Activated CD4-positive, alpha-beta T cell treated with anti-CD3 and anti-CD28 coated beads for 36 hours (primary cell): ENCODE results near the gene CD69. TPM values are rescaled to one million over a fixed set of nuclear protein-coding genes. Genes with fewer than 3 reads are reported as not detected.
A peak's percentile ranks its signal among the peaks of the same experiment; 100 is the strongest.

Experiments
- ATAC-seq: fragments of 200-7000 bp; cut with Tn5 transposase; one replicate; pipeline ENCODE4 v1.10.0; 2021; ENCODE audit warnings: mild to moderate bottlenecking, moderate library complexity
- CTCF ChIA-PET: fragments of 350-600 bp; sonication (Branson Sonifier 250); formaldehyde crosslinking; loops from one replicate; lab custom pipeline; 2021; ENCODE audit warnings: antibody characterized with exemption; lab: Charles Lee
- POLR2A ChIA-PET: fragments of 350-600 bp; sonication (Branson Sonifier 250); formaldehyde crosslinking; loops from one replicate; lab custom pipeline; 2021; ENCODE audit warnings: antibody characterized with exemption, inconsistent platforms; lab: Charles Lee
- DNase-seq: peaks from one replicate; pipeline ENCODE4 v3.0.0-alpha.2; 2020
- H3K27ac Mint-ChIP-seq: one replicate; pipeline ENCODE4 v1.8.0; 2021; ENCODE audit warnings: mixed read lengths
- H3K27me3 Mint-ChIP-seq: one replicate; pipeline ENCODE4 v1.8.0; 2021; ENCODE audit warnings: mixed read lengths
- H3K36me3 Mint-ChIP-seq: one replicate; pipeline ENCODE4 v1.8.0; 2021; ENCODE audit warnings: low read depth, mixed read lengths
- H3K4me1 Mint-ChIP-seq: one replicate; pipeline ENCODE4 v1.8.0; 2021; ENCODE audit warnings: mixed read lengths
- H3K4me3 Mint-ChIP-seq: one replicate; pipeline ENCODE4 v1.8.0; 2021; ENCODE audit warnings: mild to moderate bottlenecking, moderate library complexity, mixed read lengths
- H3K9me3 Mint-ChIP-seq: one replicate; pipeline ENCODE4 v1.8.0; 2021; ENCODE audit warnings: low read depth, mixed read lengths
- intact Hi-C, 2 experiments: fragments of 100-400 bp; cut with DNase I in 1 of 2; cut with micrococcal nuclease in 1 of 2; formaldehyde crosslinking; loops; one replicate each; pipeline versions ENCODE4 v1.14.2 to v1.15.1; 2022 to 2024; cut with DNase I, micrococcal nuclease
- total RNA-seq, 2 experiments: library from RNA; stranded (reverse); gene quantifications; one replicate each; pipeline ENCODE4 v1.2.3, GENCODE V29; 2021

Gene CD69
- total RNA-seq, 2 experiments from 2014 or later, result 97.9 to 127 TPM

DNA sequence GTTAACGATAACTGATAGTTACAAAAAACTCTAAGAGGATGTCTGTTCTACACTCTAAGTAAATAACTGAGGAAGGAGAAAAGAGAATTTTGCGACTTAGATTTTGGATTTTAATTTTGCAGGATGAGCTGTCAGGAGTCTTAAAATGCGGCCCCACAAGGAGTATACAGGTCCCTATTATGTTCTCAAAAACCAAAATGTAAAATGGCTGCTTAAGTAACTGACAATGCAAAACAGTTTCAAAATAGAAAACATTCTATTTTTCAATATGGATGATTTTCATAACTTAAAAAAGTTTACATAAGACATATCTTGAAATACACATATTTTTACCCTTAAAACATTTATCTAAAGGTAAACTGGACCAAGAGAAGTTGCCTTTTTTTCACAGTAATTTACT, 2.6 kb downstream of the CD69 start:
- Mint-ChIP-seq H3K36me3 (peaks cover 82% of the 10 kb centered on the region), H3K4me3 (peak overlapping the region; percentile 99), H3K27ac (peak overlapping the region; percentile 100), H3K4me1 (peaks cover 48% of the 10 kb centered on the region), H3K27me3 (no peaks in the 10 kb centered on the region), H3K9me3 (peaks cover 2% of the 10 kb centered on the region)
- POLR2A ChIA-PET, result interaction anchor here (0.6 to 8.2 kb wide), 14 partner anchors 8 to 1101 kb away, joined by 3 to 191 read pairs (median 6); partner anchors contain the start of genes CLEC2B and CLEC2D
- DNase-seq (no peak), ATAC-seq (no peak)
- intact Hi-C loops, result loop anchor here in 1 of 2 experiments (5.0 kb wide), 1 partner anchor 1821 kb away; the partner anchor contains the start of gene SLC2A3
- CTCF ChIA-PET, result interaction anchor here (0.7 to 22.1 kb wide), 9 partner anchors 8 to 111 kb away, joined by 3 to 804 read pairs (median 5); partner anchors contain the start of gene CLEC2B

DNA sequence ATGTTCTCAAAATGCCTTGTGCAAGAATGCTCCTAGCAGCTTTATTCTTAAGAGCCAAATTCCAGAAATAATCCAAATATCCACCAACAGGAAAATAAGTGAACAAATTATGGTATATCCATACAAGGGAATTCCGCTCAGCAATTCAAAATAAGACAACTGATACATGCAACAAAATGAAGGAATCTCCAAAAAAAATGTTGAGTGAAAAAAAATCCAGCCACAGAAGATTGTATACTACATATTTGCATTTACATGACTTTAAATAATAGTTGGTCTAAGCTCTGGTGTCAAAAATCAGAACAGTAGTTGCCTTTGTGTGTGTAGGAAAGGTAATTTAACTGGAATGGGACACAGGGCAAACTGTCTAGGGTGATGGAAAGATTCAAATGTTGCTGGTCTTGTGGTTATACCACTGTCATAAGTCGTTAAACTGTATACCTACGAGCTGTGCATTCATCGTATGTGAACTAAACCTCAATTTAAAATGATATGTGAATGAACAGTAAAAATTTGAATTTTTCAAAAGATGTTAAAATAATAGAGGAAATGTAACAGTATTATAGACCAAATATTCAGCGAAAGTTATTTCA, 3.2 kb downstream of the CD69 start:
- POLR2A ChIA-PET, result interaction anchor here (0.6 to 8.2 kb wide), 7 partner anchors 13 to 1100 kb away, joined by 3 to 191 read pairs (median 10); partner anchors contain the start of gene CLEC2D
- ATAC-seq (no peak), DNase-seq (no peak)
- Mint-ChIP-seq H3K9me3 (peaks cover under 1% of the 10 kb centered on the region), H3K36me3 (peaks cover 86% of the 10 kb centered on the region), H3K4me3 (peak overlapping the region; percentile 99), H3K4me1 (peaks cover 52% of the 10 kb centered on the region), H3K27ac (peak overlapping the region; percentile 100), H3K27me3 (no peaks in the 10 kb centered on the region)
- intact Hi-C loops, result loop anchor here in 1 of 2 experiments (5.0 kb wide), 1 partner anchor 1820 kb away; the partner anchor contains the start of gene SLC2A3
- CTCF ChIA-PET, result interaction anchor here (0.7 to 22.1 kb wide), 6 partner anchors 8 to 54 kb away, joined by 3 to 804 read pairs (median 119); no protein-coding TSS in a partner anchor

DNA sequence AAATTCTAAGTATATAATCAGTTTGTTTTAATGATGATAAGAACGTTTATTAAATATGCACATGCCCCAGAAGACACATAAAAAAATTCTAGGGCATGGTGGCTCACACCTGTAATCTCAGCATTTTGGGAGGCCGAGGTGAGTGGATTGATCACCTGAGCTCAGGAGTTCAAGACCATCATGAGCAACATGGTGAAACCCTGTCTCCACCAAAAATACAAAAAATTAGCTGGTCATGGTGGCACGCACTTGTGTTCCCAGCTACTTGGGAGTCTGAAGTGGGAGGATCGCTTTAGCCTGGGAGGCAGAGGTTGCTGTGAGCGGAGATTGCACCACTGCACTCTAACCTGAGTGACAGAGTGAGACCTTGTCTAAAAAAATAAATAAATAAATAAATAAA, 4.0 kb downstream of the CD69 start:
- POLR2A ChIA-PET, result interaction anchor here (0.6 to 8.2 kb wide), 6 partner anchors 14 to 109 kb away, joined by 3 to 191 read pairs (median 4); partner anchors contain the start of gene CLEC2D
- Mint-ChIP-seq H3K4me1 (peaks cover 46% of the 10 kb centered on the region), H3K4me3 (peak overlapping the region; percentile 99), H3K36me3 (peaks cover 85% of the 10 kb centered on the region), H3K27me3 (no peaks in the 10 kb centered on the region), H3K9me3 (no peaks in the 10 kb centered on the region), H3K27ac (peak overlapping the region; percentile 100)
- no peak for ATAC-seq
- CTCF ChIA-PET, result interaction anchor here (0.7 to 22.1 kb wide), 7 partner anchors 7 to 83 kb away, joined by 3 to 804 read pairs (median 113); no protein-coding TSS in a partner anchor
- intact Hi-C loops, result loop anchor here in 1 of 2 experiments (5.0 kb wide), 1 partner anchor 1819 kb away; the partner anchor contains the start of gene SLC2A3
- DNase-seq, result peak; percentile 37

DNA sequence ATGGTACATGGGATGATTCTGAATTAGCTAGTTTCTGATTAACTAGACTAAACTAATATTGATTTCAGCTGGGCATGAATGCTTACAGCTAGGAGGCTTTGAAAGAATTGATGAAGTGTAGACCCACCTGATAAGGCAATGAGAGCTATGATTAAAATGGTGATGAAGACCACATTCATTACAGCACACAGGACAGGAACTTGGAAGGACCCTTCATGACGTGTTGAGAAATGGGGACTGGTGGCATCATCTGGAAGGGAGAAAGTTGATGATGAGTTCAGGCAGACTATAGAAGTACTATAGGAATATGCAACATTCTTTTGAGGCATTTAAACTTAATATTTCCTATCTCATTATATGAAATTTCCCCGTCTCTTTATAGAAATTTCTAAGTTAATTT, 4.5 kb downstream of the CD69 start:
- intact Hi-C loops, result loop anchor here in 1 of 2 experiments (5.0 kb wide), 1 partner anchor 1819 kb away; the partner anchor contains the start of gene SLC2A3
- Mint-ChIP-seq H3K27ac (peak overlapping the region; percentile 100), H3K9me3 (no peaks in the 10 kb centered on the region), H3K4me1 (peaks cover 45% of the 10 kb centered on the region), H3K27me3 (no peaks in the 10 kb centered on the region), H3K4me3 (peak overlapping the region; percentile 99), H3K36me3 (peaks cover 87% of the 10 kb centered on the region)
- CTCF ChIA-PET, result interaction anchor here (0.6 to 22.1 kb wide), 10 partner anchors 6 to 192 kb away, joined by 3 to 804 read pairs (median 4); no protein-coding TSS in a partner anchor
- no peak for DNase-seq
- POLR2A ChIA-PET, result interaction anchor here (0.6 to 8.2 kb wide), 6 partner anchors 14 to 108 kb away, joined by 3 to 191 read pairs (median 6); partner anchors contain the start of gene CLEC2D
- no peak for ATAC-seq

DNA sequence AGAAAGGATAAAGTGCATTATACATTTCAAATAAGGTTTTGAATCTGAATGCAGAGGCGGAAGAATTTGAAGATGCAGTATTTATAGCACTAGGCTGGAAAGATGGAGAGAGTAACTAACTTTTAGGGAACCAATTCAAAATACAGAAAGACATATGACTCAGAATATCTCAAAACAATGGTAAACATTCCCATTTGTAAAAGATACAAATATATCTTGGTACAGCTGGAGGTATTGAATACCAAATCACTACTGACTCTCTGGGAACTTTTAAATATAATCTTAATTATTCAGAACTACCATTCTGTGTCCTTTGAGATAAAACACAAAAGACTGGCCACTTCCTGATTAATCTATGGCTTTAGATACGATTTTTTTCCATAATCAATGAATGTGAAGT, 5.1 kb downstream of the CD69 start:
- peak overlapping the region; percentile 99 for H3K4me3 Mint-ChIP-seq
- intact Hi-C loops, result loop anchor here in 1 of 2 experiments (5.0 kb wide), 1 partner anchor 1818 kb away; the partner anchor contains the start of gene SLC2A3
- H3K4me1 Mint-ChIP-seq, result peaks cover 42% of the 10 kb centered on the region
- ChIA-PET CTCF (interaction anchor here (0.6 to 22.1 kb wide), 10 partner anchors 6 to 193 kb away, joined by 3 to 804 read pairs (median 4); no protein-coding TSS in a partner anchor), POLR2A (interaction anchor here (1.1 to 8.2 kb wide), 4 partner anchors 41 to 108 kb away, joined by 3 to 191 read pairs (median 21); partner anchors contain the start of gene CLEC2D)
- peak overlapping the region; percentile 94 for H3K27ac Mint-ChIP-seq
- H3K9me3 Mint-ChIP-seq, result no peaks in the 10 kb centered on the region
- DNase-seq (no peak), ATAC-seq (no peak)
- peaks cover 82% of the 10 kb centered on the region for H3K36me3 Mint-ChIP-seq
- H3K27me3 Mint-ChIP-seq, result no peaks in the 10 kb centered on the region

DNA sequence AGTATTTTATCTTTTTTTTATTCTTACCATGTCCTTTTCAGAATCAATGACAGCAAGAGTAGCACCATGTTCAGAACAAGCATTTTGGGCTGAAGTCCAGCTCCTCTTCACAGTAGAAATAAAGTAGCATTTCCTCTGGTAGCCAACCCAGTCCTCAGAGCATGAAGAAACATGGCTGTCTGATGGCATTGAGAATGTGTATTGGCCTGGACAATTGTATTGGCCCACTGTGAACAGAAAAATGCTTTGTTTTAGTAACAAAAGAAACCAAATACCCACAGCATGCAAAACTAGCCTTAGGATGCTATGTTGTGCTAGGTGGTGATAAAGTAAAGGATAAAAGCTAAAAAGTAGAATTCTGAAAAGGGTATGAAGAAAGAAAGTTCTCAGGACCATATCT, 5.7 kb downstream of the CD69 start:
- H3K27me3 Mint-ChIP-seq, result no peaks in the 10 kb centered on the region
- no peaks in the 10 kb centered on the region for H3K9me3 Mint-ChIP-seq
- POLR2A ChIA-PET, result interaction anchor here (0.7 to 8.2 kb wide), 3 partner anchors 30 to 107 kb away, joined by 3 to 191 read pairs (median 6); no protein-coding TSS in a partner anchor
- intact Hi-C loops, result loop anchor here in 1 of 2 experiments (5.0 kb wide), 1 partner anchor 1818 kb away; the partner anchor contains the start of gene SLC2A3
- peak overlapping the region; percentile 94 for H3K27ac Mint-ChIP-seq
- CTCF ChIA-PET, result interaction anchor here (0.7 to 22.1 kb wide), 7 partner anchors 5 to 150 kb away, joined by 3 to 804 read pairs (median 113); no protein-coding TSS in a partner anchor
- DNase-seq (no peak), ATAC-seq (no peak)
- peak overlapping the region; percentile 99 for H3K4me3 Mint-ChIP-seq
- H3K4me1 Mint-ChIP-seq, result peaks cover 45% of the 10 kb centered on the region
- H3K36me3 Mint-ChIP-seq, result peaks cover 78% of the 10 kb centered on the region

DNA sequence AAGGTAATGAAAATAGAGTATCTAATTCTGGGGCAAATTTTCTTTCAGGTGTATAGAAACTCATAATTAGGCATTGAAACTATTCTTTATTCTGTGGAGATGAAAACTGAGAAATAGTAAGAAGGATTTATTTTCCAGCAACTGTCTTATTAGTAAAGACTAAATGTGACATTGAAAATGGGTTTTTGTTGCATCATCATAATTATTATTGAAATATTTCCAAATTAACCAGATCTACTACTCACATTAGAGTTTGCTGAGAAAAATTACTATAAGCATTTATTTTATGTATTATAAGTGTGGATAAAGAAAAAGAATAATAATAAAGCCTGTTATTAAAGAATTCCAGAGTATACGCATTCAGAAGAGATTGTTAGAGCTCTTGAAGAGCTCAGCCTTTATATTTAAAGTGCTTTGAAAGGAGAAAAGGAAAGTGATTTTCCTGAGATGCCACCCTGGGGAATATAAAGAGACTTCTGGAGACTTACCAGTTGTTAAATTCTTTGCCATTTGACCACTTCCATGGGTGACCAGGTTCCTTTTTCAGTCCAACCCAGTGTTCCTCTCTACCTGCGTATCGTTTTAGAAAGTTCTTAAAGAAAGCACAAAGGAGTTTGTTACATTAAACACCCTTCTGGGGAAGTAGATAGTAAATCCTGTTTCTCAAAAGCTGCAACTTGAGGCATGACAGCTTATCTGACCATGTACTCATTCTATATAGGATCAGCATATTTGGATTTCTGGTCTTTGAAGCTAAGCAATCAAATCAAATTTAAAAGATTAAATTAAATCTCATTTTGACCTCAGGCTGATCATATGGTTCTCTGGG, 6.4 kb downstream of the CD69 start:
- Mint-ChIP-seq H3K4me1 (peaks cover 49% of the 10 kb centered on the region), H3K9me3 (no peaks in the 10 kb centered on the region), H3K36me3 (peaks cover 71% of the 10 kb centered on the region), H3K27ac (peak overlapping the region; percentile 94), H3K4me3 (peak overlapping the region; percentile 99), H3K27me3 (no peaks in the 10 kb centered on the region)
- no peak for ATAC-seq
- POLR2A ChIA-PET, result interaction anchor here (0.6 to 8.2 kb wide), 5 partner anchors 12 to 106 kb away, joined by 3 to 191 read pairs (median 3); no protein-coding TSS in a partner anchor
- intact Hi-C loops, result no loop called here
- no peak for DNase-seq
- CTCF ChIA-PET, result interaction anchor here (0.9 to 22.1 kb wide), 5 partner anchors 11 to 70 kb away, joined by 3 to 804 read pairs (median 113); no protein-coding TSS in a partner anchor

DNA sequence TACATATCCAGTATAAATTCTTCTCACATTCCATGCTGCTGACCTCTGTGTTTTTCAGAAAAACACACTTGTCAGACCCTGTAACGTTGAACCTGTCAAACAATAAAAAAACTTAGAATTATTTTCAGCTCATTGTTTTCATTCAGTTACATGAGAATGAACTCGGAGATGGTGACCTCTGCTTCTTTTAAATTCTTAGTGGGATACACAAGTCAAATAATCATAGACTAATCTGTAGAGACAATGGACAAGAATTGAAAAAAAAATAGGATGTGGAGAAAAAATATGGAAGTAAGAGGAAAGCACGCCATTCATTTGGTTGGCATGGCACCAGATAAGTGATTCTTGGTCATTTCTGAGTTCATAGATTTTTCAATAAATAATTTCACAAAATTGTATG, 7.2 kb downstream of the CD69 start:
- Mint-ChIP-seq H3K4me1 (peaks cover 51% of the 10 kb centered on the region), H3K36me3 (peaks cover 64% of the 10 kb centered on the region), H3K27me3 (no peaks in the 10 kb centered on the region), H3K9me3 (no peaks in the 10 kb centered on the region), H3K4me3 (peak overlapping the region; percentile 99), H3K27ac (peak overlapping the region; percentile 94)
- POLR2A ChIA-PET, result interaction anchor here (0.8 to 1.5 kb wide), 3 partner anchors 11 to 93 kb away, joined by 3 read pairs; no protein-coding TSS in a partner anchor
- intact Hi-C loops, result loop anchor here in 1 of 2 experiments (1.0 kb wide), 1 partner anchor 105 kb away; no protein-coding TSS in a partner anchor
- ATAC-seq (no peak), DNase-seq (no peak)
- CTCF ChIA-PET, result interaction anchor here (1.2 to 22.1 kb wide), 6 partner anchors 6 to 84 kb away, joined by 3 to 804 read pairs (median 119); partner anchors contain the start of genes CD69 and CLEC2D

DNA sequence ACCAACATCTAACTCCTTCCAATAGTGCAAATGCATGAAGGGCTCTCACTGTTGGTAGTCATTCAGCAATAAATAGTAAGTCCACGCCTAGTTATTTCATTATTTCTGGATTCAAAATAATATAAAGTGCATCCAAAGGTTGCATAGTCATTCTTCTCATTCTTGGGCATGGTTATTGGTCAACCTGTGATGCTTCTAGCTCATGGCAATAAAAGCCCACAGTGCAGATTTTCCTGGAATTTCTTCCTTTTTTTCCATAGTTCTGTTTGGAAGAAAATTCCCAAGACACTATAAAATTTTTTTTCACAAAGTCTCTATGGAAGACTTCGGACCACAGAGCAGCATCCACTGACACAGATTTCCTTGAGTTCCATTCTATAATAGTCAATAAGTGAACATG, 7.6 kb downstream of the CD69 start:
- intact Hi-C loops, result loop anchor here in 1 of 2 experiments (1.0 kb wide), 1 partner anchor 105 kb away; no protein-coding TSS in a partner anchor

More for the DNA sequence above, 7.6 kb downstream of the CD69 start:
- peak overlapping the region; percentile 99 for H3K4me3 Mint-ChIP-seq
- no peaks in the 10 kb centered on the region for H3K9me3 Mint-ChIP-seq
- CTCF ChIA-PET, result interaction anchor here (1.2 to 22.1 kb wide), 6 partner anchors 6 to 84 kb away, joined by 3 to 804 read pairs (median 119); partner anchors contain the start of genes CD69 and CLEC2D
- peaks cover 51% of the 10 kb centered on the region for H3K4me1 Mint-ChIP-seq
- peaks cover 59% of the 10 kb centered on the region for H3K36me3 Mint-ChIP-seq
- no peaks in the 10 kb centered on the region for H3K27me3 Mint-ChIP-seq
- ATAC-seq (no peak), DNase-seq (no peak)
- POLR2A ChIA-PET, result interaction anchor here (0.6 to 1.5 kb wide), 4 partner anchors 10 to 92 kb away, joined by 3 to 4 read pairs (median 3); partner anchors contain the start of gene CLEC2D
- H3K27ac Mint-ChIP-seq, result peak overlapping the region; percentile 94
